ENCODE measurements around the gene OOEP.
"Not testable (repeated sequence)": the region's sequence is repeated elsewhere in the genome, so short reads cannot be mapped to it uniquely, and the experiment has no call there.

OOEP gene

GRCh38 chr6:73369563-73369962 is at the start of gene OOEP:
TSS of gene OOEP (minus strand) at chr6:73369897. CDS start at chr6:73369792, 105 bp downstream.
- DNase-seq = no peak

DNA sequence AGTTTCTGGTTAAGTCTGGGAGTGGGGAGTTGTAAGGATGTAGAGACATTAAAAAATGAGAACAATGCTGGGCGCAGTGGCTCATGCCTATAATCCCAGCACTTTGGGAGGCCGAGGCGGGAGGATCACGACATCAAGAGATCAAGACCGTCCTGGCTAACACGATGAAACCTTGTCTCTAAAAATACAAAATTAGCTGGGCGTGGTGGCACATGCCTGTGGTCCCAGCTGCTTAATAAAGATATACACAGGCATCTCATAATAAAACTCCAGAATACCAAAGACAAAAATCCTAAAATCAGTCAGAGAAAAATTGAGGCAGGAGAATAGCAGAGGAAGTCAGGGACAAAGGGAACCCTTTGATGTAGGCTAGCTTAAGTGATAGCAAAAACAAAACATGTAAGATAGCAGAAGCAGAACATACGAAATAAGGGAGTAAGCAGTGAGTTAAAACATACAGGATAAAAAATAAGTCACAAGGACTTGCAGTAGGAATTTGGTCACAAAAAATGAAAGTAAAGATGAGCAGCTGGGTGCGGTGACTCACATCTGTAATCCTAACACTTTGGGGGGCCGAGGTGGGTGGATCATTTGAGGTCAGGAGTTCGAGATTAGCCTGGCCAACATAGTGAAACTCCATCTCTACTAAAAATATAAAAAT is 48.5 kb upstream of the OOEP start:
- DNase-seq = no peak

DNA sequence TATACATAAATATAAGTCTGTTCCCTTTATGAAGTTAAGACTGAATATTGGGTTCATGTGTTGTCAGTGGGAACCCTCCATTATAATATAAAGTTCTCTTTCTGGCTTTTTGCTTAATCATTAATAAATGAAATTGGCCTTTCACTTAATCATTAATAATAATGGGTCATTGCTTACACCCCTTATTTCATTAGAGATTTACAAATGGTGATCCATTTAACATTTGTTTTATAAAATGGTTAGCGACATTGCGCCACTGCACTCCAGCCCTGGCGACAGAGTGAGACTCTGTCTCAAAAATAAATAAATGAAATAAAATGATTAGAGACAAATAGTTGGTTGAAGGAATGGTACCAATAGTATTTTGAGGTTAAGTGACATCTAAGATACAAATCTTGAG is 43.4 kb upstream of the OOEP start:
- DNase-seq = no peak

DNA sequence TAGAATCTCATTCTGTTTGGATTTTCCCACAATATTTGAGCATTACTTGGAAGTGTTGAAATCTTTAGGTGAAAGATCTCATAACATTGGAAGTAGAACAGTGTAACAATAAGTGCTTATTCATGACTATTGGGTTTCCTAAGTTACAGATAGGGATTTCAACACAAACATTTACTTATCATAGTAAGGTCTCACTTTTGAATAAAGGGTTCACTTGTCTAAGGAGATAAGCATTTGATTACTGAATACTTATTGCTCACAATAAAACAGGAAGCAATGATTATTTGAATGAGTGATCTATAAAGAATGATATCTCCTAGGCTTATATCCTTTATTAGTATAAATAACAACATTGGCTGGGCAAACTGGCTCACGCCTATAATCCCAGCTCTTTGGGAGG is 39.7 kb upstream of the OOEP start:
- no peak for DNase-seq

GRCh38 chr6:73400656-73401055 is 31.0 kb upstream of the OOEP start:
- no peak for DNase-seq

GRCh38 chr6:73395875-73396274 is 26.2 kb upstream of the OOEP start:
- DNase-seq = no peak

GRCh38 chr6:73394577-73395354 is 25.1 kb upstream of the OOEP start, which contains the start of gene DDX43:
TSS of gene DDX43 (plus strand) at chr6:73394828. CDS start at chr6:73394906, 78 bp downstream.
- peak; percentile 35 for DNase-seq

DNA sequence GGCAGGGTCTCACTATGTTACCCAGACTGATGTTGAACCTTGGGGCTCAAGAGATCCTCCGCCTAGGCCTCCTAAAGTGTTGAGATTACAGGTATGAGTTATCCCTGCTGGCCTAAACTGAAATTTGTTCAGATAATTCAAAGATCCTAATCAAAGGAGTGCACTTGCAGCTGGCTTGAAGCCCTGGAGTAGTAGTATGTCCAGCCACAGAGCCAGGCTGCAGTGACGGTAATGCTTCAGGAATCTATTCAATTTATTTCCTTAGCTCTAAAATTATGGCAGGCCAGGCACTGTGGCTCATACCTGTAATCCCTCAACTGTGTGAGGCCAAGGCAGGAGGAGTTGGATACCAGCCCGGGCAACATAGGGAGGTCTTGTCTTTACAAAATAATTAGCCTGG is 23.6 kb upstream of the OOEP start:
- no peak for DNase-seq

DNA sequence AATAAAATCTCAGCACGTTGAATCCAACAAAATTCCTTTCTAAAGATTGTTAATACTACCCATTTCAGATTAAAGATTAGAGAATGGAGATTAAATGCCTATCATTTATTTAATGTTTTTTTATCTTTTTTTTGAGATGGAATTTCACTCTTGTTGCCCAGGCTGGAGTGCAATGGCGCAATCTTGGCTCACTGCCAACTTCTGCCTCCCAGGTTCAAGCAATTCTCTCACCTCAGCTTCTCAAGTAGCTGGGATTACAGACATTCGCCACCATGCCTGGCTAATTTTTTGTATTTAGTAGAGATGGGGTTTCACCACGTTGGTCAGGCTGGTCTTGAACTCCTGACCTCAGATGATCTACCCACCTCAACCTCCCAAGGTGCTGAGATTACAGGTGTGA is 22.5 kb upstream of the OOEP start:
- not testable (repeated sequence) for DNase-seq

GRCh38 chr6:73391675-73392074 is 22.0 kb upstream of the OOEP start:
- no peak for DNase-seq

DNA sequence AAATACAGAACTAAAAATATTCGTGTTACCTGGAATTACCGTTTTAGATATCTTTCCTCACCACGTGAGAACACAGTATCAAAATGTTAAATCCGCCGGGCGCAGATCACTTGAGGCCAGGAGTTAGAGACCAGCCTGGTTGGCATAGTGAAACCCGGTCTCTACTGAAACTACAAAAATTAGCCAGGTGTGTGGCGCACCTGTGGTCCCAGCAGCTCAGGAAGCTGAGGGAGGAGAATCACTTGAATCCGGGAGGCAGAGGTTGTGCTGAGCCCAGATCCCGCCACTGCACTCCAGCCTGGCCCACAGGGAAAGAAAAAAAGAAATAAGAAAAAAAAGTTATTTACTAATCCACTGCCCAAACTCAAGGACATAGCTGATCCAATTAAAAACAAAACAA is 20.2 kb upstream of the OOEP start:
- DNase-seq = no peak

DNA sequence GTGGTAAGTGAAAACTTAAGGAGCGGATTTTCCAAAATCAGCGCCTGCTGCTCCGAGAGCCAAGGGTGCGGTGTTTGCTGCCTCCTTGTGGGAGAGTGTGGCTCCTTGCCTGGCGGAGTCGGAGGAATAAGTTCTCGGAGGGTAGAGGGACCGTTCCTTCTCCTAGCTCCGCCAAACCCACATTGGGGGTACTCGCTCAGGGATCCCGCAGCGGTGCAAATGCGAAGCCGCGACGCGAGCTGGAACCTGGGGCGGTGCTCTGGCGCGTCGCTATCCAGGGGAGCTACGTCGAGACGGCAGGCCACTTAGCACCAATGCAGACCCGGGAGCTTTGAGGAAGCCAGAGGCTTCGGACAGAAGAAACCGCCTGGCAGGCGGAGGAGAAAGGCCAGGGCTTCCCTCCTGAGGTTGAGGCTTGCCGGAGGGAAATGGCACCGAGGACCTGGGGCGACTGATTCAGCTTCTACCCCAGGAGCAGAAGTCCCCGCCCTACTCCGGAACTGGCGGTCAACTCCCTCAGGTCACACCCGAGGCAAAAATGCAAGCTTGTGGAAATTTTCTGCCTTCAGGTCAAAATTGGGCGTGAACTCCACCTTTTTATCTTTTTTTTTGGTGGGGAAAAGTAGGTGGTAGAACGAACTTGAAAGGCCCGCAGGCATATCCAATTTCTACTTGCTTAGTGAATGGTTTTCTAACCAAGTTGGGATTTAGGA is 19.3 kb upstream of the OOEP start:
- DNase-seq = peak; percentile 45

GRCh38 chr6:73388433-73388799 is 18.7 kb upstream of the OOEP start:
- DNase-seq = no peak

GRCh38 chr6:73382462-73383113 is 12.9 kb upstream of the OOEP start:
- DNase-seq = no peak

- DNase-seq = not testable (repeated sequence)
Observed at GRCh38 chr6:73381531-73381930, 11.8 kb upstream of the OOEP start.

DNA sequence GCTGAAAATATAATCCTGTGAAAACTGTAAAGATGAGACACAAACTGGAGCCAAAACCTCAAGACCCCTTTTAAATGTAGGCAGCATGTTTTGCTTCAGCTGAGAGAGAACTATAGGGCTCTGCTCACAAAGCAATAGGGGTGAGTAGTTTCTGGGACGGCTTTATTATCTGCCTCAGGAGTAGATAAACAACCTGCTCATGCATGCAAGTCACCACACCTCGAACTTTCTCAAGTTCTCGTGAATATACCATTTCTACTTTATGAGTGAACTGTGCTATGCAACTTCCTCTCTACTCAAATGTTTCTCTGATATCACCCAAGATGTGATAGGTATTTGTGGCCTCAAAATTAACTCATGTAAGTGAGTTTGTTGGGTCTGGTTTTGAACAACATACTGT is 7.5 kb upstream of the OOEP start:
- no peak for DNase-seq

DNA sequence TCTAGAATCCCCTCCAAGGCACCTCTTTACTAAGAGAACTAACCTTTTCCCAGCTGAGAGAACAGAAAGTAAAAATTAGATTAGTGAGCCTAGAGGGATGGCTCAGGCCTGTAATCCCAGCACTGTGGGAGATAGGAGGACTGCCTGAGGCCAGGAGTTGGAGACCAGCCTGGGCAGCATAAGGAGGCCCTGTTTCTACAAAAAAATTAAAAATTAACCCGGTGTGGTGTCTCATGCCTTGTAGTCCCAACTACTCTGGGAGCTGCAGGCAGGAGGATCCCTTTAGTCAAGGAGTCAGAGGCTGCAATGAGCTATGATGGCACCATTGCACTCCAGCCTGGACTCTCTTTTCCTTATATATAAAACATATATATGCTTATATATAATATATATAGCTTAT is 5.5 kb upstream of the OOEP start:
- no peak for DNase-seq

- no peak for DNase-seq
Observed at GRCh38 chr6:73372516-73372915, 2.8 kb upstream of the OOEP start.

DNA sequence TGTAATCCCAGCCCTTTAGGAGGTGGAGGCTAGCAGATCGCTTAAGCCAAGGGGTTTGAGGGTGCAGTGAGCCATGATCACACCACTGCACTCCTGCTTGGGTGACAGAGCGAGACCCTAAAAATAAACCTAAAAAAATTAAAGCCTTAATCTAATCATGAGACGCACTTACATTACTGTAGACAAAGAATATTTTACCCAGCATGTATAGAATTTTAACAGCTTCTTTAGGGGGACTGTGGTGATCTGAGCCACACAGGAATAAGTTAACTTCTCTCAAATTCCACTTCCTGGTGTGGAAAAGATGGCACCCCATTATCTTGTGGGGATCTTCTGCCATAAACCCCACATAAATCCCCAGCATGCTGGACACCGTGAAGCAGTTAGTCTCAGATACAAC is 2.3 kb upstream of the OOEP start:
- DNase-seq = no peak

DNA sequence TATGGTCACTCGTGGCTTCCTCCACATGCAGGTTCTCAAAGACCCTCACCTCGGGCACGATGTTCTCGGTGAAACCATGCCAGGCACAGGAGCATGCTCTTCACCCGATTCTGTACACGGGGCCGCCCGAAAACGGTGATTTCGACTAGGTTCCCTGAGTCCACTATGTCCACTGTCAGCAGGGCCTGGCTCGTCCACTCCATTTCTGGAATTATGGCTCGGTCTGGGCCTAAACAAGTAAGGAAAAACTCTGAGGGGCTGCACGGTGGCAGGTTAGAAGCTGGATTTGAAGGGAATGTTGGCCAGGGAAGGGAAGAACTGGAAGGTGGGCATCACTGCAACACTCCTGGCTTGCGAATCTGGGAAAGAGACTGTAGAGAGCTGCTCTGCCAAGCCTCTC is 540 bp downstream of the OOEP start:
- DNase-seq = no peak

DNA sequence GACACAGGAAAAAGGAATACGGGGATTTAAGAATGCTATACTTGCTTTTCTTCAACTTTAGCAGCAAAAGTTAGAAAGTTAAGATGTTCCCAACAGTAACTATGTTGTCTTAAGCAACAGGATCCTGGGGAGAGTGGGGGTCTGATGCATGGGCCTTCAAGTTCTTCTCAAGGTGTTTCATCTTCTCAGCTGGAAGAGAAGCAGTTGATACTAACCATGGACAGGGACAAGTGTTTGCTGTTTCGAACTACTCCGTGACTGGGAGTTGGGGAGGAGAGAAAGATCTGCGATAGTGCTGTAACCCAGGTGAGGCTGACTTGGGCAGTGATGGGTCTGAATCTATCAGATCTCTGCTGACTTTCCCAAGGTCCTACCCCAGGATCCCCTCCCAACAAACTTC is 1.0 kb downstream of the OOEP start:
- DNase-seq = no peak

GRCh38 chr6:73367761-73368355 is 1.8 kb downstream of the OOEP start:
- DNase-seq = no peak

DNA sequence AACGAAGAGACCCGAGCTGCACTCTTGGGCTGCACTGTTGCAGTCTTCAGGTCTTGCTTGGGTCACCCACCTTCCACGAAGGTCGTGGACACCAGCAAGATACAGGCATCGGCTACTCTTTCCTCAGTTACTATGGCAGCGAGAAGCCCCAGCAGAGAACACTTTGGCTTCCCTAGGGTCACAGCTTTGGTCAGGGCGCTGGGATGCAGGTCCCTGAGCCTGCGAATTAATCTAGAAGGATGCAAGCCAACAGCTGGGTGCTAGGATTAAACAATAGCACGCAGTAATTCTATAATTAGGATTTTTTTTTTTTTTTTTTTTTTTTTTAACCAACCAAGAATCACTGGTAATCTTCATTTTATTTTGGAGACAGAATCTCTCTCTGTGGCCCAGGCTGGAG is 5.1 kb downstream of the OOEP start:
- no peak for DNase-seq
